ENCODE data around the gene RNGTT.
"Not testable (repeated sequence)": the region's sequence is repeated elsewhere in the genome, so short reads cannot be mapped to it uniquely, and the experiment has no call there.

The RNGTT gene

DNA sequence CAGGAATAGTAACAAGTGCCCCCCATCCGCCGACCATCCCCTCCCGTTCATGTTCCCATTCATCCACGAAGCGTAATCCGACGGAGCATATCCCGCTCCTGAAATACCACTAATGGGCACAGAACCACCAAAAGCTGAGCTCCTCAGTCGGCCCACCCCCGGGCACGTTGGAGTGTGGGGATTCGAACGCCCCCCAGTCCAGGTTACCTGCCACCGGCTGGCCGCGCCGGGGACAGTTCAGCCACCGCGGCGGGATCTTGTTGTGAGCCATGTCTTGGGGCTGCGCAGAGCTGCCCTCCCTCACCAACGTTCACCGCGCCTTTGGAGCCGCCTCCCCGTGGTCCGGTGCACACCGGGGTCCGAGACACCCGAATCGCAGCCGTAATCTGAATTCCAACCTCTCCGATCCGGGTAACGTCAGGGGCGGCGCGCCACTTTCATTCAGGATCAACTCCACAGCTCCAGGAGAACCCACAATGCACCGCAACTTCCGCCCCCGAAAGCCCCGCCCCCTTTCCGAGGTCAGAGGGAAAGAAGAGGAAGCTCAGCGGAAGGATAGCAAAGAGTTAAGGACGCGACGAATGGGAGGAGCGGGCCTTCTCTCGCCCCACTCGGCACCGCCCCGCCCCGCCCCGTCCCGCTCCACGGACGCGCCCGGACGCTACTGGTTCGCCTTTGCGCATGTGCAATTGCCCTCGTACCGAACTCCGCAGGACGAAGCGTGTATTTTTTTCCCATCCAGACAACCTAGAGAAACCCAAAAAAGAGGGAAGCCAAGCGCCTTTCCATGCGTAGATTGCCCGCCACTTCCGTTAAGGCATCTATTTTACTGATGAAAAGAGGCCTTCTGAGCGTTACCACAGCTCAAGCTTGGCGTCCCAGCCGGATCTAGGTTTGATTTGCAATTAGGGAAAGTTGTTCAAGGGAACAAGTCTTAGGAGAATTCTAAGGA is at the start of gene RNGTT:
TSS of gene RNGTT (minus strand) at position 480 of the 952 bp plus-strand sequence. CDS start at position 271, 209 bp downstream.
- peak; percentile 98 for DNase-seq (ENCODE audit: low spot score)

DNA sequence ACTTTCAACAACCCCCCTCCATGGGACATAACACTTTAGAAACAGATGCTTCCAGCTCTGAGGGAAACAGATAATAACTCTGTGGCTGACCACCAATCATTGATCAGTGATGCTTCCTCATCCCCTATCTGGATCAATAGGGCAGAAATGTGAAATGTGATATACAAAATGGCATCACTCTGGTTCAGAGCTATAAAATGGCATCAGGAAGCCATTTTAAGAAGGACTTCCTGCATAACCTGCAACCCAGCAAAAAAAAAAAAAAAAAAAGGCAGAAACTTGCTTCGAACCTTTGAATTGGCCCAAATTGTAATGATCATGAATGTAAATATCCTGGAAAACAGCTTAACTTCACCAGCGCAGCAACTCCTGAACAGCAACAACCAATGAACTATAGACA is 48.0 kb upstream of the RNGTT start:
- no peak for DNase-seq (ENCODE audit: low spot score)

DNA sequence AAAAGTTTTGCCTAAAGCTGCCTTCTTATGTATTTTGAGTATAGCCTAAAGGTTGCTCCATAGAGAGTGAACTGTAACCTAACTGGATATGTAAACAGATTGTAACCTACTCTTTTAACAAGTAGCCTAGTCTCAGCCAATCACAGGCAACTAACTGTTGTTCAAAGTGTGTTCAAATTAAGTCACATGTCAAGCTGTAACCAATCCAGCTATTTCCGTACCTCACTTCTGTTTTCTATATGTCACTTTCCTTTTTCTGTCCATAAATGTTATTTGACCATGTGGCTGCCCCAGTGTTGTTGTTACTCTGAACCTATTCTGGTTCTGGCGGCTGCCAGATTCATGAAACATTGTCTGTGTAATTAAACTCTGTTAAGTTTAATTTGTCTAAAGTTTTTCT is 47.4 kb upstream of the RNGTT start:
- DNase-seq (ENCODE audit: low spot score) = no peak

GRCh38 chr6:89009624-89010059 is 46.2 kb upstream of the RNGTT start:
- DNase-seq (ENCODE audit: low spot score) = no peak

GRCh38 chr6:89008815-89009374 is 45.5 kb upstream of the RNGTT start:
- DNase-seq (ENCODE audit: low spot score) = no peak

GRCh38 chr6:89008001-89008814 is 44.8 kb upstream of the RNGTT start:
- DNase-seq (ENCODE audit: low spot score) = no peak

DNA sequence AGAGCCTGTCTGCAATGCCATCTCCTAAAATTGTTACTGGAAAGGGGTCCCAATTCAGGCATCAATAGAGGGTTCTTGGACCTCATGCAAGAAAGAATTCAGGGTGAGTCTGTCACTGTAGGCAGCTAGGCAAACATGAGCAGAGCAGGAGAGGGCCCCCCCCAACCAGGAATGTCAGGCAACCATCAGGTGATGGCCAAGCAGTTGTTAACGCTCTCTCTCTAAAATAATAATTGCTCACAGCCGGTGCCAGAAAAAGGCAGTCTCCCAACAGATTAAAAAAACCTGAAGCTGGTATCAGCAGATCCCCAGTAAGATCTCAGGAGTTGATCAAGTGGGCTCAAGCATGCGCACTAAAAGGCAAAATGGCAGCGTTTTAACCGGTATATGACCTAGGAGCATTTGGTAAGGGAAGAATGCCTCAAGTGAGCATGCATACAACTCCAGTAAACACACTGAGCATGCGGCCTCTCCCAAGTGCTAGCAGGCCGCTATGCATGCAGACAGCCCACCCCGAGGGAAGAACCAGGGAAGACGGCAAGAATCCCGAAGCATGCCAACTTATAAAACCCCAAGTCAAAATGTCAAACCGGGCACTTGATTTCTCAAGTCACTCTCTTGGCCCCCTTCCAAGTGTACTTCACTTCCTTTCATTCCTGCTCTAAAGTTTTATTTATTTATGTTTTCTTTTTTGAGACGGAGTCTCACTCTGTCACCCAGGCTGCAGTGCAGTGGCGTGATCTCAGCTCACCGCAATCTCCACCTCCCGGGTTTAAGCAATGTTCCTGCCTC is 44.0 kb upstream of the RNGTT start:
- DNase-seq (ENCODE audit: low spot score) = no peak

DNA sequence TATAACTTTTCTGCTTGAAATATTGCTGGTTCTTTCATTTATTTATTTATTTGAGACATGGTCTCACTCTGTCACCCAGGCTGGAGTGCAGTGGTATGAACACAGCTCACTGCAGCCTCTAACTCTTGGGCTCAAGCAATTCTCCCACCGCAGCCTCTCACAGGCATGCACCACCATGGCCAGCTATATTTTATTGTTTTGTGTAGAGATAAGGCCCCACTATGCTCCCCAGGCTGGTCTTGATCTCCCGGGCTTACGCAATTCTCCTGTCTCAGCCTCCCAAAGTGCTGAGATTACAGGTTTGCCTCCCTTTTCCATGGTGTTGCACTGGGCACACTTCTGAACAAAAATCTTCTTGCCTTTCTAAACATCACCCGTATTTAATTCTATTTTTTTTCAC is 39.1 kb upstream of the RNGTT start:
- no peak for DNase-seq (ENCODE audit: low spot score)

DNA sequence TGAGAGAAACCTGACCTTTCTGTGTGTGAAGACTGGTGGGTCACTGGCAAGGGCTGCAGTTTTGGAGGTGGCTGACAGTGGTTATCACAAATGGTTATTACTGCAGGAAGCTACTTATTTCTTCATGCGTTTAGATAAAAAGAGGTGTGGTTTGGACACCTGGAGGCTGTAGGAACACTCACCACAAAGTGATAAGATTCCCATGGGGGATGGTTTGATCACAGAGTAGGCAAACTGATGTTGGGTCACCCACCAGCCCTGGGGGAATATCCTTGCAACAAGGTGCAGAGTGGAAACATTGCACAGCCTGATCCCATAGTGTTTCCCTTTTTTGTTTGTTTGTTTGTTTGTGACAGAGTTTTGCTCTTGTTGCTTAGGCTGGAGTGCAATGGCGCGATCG is 33.9 kb upstream of the RNGTT start:
- DNase-seq (ENCODE audit: low spot score) = no peak

GRCh38 chr6:88992741-88993552 is 29.5 kb upstream of the RNGTT start:
- DNase-seq (ENCODE audit: low spot score) = no peak

DNA sequence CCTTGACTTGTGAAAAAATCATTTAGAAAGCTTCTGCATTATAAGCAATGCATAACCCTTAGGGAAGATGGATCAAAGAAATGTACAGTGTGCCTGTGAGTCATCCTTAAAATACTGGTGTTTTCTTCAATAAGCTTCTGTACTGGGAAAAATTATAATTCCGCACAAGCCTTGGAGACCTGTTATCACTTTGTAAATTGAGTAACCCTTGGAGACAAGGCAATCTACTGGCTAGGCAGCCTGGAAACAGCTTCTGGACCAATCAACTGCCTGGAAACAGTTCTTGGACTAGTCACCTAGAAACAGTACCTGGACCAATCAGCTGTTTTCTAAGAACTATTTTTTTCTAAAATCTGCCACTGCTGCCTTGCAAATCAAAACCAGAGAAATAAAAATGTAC is 25.8 kb upstream of the RNGTT start:
- no peak for DNase-seq (ENCODE audit: low spot score)

DNA sequence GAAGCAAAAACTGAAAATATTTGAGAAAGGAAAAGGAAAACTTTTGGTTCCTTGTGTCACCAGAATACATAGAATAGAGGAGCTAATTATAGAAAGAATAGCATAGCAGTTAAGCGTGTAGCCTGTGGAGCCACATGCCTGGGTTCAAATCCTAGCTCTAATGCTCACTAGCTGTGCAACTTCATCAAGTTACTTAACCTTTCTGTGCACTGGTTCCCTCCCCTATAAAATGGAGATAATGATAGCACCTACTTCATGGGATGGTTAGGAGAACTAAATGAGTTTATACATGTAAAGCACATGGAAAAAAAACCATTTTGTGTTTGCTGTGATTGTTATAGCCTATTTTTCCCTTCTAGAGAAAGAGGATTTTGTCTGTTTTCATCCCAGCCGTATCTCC is 24.5 kb upstream of the RNGTT start:
- DNase-seq (ENCODE audit: low spot score) = no peak

GRCh38 chr6:88985901-88986300 is 22.5 kb upstream of the RNGTT start:
- DNase-seq (ENCODE audit: low spot score) = no peak

DNA sequence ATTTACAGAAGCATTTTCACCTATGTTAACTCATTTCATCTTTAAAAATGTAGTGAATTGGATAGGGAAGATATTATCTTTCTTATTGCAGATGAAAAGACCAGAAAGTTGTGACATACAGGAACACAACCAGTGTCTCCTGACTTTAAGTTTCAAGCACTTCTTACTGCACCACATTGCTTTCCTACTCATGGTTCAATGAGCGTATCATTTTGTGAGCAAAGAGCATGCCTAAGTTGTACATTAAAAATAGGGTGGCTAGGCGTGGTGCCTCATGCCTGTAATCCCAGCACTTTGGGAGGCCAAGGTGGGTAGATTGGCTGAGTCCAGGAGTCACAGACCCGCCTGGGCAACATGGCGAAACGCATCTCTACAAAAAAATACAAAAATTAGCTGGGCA is 21.2 kb upstream of the RNGTT start:
- no peak for DNase-seq (ENCODE audit: low spot score)

DNA sequence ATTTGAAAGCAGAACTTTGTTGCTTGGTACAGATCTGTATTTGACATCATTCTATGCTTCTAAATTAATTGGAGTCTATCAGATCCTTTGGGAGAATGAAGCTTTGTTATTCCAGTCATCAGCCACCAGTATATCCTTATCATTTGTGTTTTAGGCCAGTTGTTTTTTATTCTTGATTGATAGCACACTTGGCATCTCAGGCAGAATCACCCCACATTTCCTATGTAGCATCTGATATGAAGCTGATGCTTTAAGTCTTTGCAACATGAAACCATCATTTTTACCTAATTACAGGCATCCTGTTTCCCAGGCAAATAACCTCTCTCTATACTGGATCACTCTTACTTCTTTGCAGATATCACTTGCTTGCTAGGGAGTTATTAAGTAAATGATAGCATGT is 20.7 kb upstream of the RNGTT start:
- DNase-seq (ENCODE audit: low spot score) = no peak

DNA sequence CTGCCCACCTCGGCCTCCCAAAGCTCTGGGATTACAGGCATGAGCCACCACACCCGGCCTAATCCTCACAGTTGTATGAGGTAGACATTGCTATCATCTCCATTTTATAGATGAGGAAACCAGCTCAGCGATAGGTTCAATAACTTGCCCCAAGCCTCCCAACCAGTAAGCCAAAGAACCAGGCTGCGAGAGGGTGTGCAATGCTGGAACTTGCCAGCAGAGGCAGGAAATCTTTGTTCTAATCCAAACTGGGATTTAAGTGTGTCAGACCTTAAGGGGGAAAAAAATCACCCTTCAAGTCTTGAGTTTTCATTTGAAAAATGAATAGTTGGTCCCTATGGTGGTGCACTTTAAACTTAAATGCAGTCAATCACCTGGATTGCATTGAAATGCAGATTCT is 20.1 kb upstream of the RNGTT start:
- no peak for DNase-seq (ENCODE audit: low spot score)

- not testable (repeated sequence) for DNase-seq (ENCODE audit: low spot score)
Measured at GRCh38 chr6:88983129-88983528, 19.7 kb upstream of the RNGTT start.

DNA sequence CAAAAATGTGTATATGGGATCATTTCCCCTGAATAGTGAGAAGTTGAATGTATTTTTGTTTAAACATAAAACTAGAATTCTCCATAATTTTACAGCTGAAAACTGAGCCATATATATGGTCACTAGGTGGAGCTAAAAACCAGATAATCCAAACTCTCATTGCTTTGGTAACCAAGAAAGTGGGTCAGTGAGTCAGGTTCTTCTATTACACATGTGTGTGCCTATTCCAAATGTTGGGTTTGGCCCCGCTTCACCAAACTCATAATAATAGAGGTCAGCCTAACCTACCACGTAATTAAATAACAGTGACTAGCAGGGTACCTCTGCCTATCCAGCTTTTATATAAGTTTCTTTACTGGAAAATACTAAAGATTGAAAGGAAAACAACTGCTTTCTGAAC is 19.3 kb upstream of the RNGTT start:
- DNase-seq (ENCODE audit: low spot score) = peak; percentile 47

GRCh38 chr6:88975369-88975768 is 12.0 kb upstream of the RNGTT start:
- DNase-seq (ENCODE audit: low spot score) = no peak

DNA sequence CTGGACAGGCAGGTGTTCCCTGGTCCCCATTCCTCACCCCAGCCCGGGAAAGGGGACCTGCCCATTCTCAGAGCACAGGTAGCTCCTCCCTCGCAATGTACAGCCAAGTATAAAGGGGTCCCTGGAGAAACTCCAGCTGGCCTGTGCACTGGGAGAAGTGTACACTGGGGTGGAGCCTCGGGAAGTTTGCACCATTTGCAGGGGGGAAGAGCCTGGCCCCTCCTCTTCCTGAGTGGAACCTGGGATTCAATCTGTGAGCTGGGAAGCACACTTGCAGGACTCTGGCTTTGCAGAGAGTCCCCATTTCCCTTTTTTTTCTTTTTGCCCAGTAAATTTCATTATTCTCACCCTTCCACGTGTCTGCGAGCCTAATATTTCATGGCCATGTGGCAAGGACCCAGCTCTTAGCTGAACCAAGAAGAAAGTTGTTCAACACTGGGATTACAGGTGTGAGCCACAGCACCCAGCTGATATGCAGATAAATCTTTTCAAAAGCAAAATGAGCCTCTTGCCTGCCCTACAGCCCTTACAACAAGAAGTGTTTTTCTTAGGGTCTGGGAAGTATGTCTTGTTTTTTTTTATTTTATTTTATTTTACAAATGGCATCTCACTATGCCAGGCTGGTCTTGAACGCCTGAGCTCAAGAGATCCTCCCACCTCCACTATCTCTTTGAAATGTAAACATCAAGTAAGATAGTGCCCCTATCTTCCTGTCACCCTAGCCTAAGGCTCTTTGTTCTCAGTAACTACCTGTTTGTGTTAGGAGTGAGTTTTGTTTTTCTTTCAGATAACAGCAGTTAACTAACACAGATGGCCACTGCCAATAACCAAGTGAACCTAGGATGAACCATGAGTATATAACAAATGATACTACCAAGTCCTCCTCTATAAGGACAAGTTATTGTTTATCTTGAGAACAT is 9.3 kb upstream of the RNGTT start:
- DNase-seq (ENCODE audit: low spot score) = no peak
